ENCODE data around the gene RPS19BP1. TPM values are rescaled to one million over a fixed set of nuclear protein-coding genes. Genes with fewer than 3 reads are reported as not detected.

RPS19BP1 gene
- total and polyA plus RNA-seq, 9 donors, result 9.1 to 130 (median 44.2) TPM

DNA sequence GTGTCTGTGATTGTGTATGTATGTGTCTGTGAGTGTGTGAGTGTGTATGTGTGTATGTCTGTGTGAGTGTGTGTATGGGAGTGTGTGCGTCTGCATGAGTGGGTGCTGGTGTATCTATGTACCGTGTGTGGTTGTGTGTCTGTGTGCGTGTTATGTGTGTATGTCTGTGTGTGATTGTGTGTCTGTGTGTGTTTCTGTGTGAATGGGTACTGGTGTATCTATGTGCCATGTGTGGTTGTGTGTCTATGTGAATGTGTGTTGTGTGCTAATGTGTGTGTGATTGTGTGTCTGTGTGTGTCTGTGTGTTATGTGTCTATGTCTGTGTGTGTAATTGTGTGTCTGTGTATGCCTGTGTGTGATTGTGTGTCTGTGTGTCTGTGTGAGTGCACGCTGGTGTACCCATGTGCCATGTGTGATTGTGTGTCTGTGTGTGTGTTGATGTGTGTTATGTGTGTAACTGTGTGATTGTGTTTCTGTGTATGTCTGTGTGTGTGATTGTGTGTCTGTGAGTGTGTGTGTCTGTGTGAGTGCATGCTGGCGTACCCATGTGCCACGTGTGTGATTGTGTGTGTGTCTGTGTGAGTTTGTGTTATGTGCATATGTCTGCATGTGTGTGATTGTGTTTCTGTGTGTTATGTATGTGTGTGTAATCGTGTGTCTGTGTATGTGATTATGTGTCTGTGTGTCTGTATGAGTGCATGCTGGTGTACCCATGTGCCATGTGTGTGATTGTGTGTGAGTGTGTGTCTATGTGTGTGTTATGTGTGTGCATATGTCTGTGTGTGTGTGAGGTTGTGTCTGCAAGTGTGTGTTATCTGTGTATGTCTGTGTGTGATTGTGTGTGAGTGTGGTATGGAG, 31.3 kb upstream of the RPS19BP1 start:
- intact Hi-C loops (cut with DNase I), result no loop called here
- Histone ChIP-seq H3K27me3 (no peaks in the 10 kb centered on the region), H3K9me3 (no peaks in the 10 kb centered on the region), H3K36me3 (no peaks in the 10 kb centered on the region), H3K4me3 (no peak overlapping the region), H3K4me1 (ENCODE audit: insufficient read depth) (no peaks in the 10 kb centered on the region), H3K27ac (no peak overlapping the region)
- TF ChIP-seq EP300 (IDR thresholded peaks at IDR 0.05) (no peak), POLR2A (IDR thresholded peaks at IDR 0.05) (no peak)
- TF ChIP-seq, protein P1, sequence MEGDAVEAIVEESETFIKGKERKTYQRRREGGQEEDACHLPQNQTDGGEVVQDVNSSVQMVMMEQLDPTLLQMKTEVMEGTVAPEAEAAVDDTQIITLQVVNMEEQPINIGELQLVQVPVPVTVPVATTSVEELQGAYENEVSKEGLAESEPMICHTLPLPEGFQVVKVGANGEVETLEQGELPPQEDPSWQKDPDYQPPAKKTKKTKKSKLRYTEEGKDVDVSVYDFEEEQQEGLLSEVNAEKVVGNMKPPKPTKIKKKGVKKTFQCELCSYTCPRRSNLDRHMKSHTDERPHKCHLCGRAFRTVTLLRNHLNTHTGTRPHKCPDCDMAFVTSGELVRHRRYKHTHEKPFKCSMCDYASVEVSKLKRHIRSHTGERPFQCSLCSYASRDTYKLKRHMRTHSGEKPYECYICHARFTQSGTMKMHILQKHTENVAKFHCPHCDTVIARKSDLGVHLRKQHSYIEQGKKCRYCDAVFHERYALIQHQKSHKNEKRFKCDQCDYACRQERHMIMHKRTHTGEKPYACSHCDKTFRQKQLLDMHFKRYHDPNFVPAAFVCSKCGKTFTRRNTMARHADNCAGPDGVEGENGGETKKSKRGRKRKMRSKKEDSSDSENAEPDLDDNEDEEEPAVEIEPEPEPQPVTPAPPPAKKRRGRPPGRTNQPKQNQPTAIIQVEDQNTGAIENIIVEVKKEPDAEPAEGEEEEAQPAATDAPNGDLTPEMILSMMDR (IDR thresholded peaks at IDR 0.05), result no peak
- 72 to 85% (median 85%) methylated on average over 7 of the region's 7 CpGs for WGBS, 3 donors
- no peak for DNase-seq

DNA sequence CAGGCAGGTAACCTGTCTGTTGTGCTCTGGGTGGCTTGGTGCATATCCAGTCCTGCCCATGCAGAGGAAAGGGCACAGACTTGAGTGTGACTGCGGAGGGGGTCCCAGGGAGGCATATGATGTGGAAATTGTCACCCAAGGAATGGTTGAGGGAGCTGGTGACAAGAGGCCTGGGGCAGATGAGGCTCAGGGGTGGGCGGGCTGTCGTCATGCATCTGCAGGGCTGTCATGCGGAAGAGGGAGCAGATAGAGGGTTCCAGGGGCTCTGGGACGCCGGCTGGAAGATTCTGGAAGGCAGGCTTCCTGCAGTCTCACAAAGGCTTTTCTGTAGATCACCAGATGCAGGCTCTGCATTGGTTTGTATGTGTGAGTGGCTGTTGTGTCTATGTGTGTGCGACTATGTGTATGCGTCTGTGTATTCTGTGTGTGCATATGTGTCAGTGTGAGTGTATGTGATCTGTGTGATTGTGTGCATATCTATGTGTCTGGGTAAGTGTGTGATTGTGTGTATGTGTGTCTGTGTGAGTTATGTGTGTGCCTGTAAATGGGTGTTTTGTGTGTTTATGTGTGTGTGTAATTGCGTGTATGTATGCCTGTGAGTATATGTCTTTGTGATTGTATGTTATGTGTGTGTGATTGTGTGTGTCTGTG, 30.4 kb upstream of the RPS19BP1 start:
- Histone ChIP-seq H3K27me3 (no peaks in the 10 kb centered on the region), H3K36me3 (no peaks in the 10 kb centered on the region), H3K4me1 (ENCODE audit: insufficient read depth) (no peaks in the 10 kb centered on the region), H3K9me3 (no peaks in the 10 kb centered on the region), H3K27ac (no peak overlapping the region), H3K4me3 (no peak overlapping the region)
- DNase-seq, result no peak
- WGBS, 3 donors, result 75 to 79% (median 78%) methylated on average over 9 of the region's 9 CpGs
- TF ChIP-seq EP300 (IDR thresholded peaks at IDR 0.05), result no peak
- TF ChIP-seq, protein P1 (IDR thresholded peaks at IDR 0.05), result no peak
- no peak for TF ChIP-seq POLR2A (IDR thresholded peaks at IDR 0.05)
- intact Hi-C loops (cut with DNase I), result no loop called here

DNA sequence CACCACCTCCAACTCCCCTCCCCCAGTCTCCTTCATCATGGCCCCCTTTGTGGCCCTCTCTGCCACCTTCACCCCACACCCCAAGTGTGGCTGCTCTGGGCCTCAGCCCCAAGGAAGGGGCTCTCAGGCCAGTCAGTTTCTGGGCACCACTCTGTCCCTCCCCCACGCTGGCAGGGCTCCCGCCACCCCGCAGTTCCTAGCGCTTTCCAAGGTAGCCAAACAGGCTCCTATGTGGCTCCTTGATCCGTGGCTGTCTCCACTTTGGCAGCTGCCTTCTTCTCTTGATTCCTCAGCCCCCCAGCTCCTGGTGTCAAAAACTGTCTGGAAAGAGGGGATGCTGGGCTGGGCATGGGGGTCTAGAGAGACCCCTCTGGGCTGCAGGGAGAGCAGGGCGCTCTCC, 27.6 kb upstream of the RPS19BP1 start:
- no peak overlapping the region for H3K27ac ChIP-seq
- no peak for DNase-seq
- H3K4me3 ChIP-seq, result no peak overlapping the region
- no peaks in the 10 kb centered on the region for H3K36me3 ChIP-seq
- TF ChIP-seq EP300 (IDR thresholded peaks at IDR 0.05) (no peak), POLR2A (IDR thresholded peaks at IDR 0.05) (no peak)
- TF ChIP-seq, protein P1 (IDR thresholded peaks at IDR 0.05), result no peak
- intact Hi-C loops (cut with DNase I), result no loop called here
- whole genome bisulfite sequencing, 3 donors, result 41 to 52% (median 42%) methylated on average over 6 of the region's 6 CpGs
- H3K9me3 ChIP-seq, result no peaks in the 10 kb centered on the region
- H3K4me1 ChIP-seq (ENCODE audit: insufficient read depth), result no peaks in the 10 kb centered on the region
- no peaks in the 10 kb centered on the region for H3K27me3 ChIP-seq

DNA sequence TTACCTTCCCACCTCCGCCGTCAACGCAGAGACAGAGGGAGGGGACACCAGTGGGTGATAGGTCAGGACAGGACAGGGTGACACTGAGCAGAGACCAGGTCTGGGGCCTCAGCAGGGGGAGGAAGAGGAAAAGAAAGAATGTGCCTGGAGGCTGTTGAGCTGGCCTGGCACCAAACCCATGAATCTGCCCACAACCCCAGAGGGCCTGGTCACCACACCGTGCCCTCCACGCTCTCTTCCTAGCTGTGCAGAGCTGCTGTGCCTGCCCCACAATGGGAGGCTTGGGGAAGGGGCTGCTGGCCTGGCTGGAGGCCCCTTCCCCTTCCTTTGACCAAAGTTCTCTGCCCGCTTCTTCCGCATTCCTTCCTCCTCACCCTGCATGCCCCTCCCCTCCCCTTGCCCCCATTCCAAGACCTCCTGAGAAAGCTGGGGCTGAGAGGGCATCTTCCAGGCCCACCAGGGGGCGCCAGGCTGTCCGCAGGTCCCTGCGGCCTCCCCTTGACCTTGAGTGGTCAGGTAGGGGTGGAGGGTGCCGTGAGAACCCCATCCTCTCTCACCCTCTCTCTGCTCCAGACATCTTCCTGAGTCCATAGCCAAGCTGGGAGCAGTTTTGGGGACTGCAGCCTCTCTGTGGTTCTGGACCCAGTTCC, 27.0 kb upstream of the RPS19BP1 start:
- no peaks in the 10 kb centered on the region for H3K27me3 ChIP-seq
- WGBS, 3 donors, result 61 to 64% (median 63%) methylated on average over 11 of the region's 11 CpGs

More for the DNA sequence above, 27.0 kb upstream of the RPS19BP1 start:
- Histone ChIP-seq H3K4me1 (ENCODE audit: insufficient read depth) (no peaks in the 10 kb centered on the region), H3K27ac (no peak overlapping the region), H3K36me3 (no peaks in the 10 kb centered on the region), H3K4me3 (no peak overlapping the region), H3K9me3 (no peaks in the 10 kb centered on the region)
- intact Hi-C loops (cut with DNase I), result no loop called here
- TF ChIP-seq POLR2A (IDR thresholded peaks at IDR 0.05), result no peak
- TF ChIP-seq EP300 (IDR thresholded peaks at IDR 0.05), result no peak
- TF ChIP-seq, protein P1 (IDR thresholded peaks at IDR 0.05), result no peak
- DNase-seq, result no peak
